Activated CD4-positive, alpha-beta T cell treated with anti-CD3 and anti-CD28 coated beads for 4 hours (primary cell): ENCODE results near the gene WNT6.

Experiments used
- DNase-seq, 2 donors: peaks; one replicate each; pipeline ENCODE4 v3.0.0-alpha.2; 2020

The WNT6 gene

DNA sequence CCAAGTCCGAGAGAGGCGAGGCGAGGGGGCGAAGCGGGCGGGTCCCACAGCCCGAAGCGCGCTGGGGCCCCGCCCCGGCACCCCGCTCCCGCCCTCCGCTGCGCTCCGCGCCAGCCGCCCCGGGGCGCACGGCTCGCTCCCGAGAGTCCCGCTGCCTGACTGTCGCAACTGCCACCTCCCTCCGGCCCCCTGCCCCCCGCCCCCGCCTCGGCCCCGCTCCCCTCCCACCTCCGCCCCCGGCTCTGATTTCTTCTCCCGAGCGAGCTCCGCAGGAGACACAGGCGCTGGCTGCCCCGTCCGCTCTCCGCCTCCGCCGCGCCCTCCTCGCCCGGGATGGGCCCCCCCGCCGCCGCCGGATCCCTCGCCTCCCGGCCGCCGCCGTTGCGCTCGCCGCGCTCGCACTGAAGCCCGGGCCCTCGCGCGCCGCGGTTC lies at the start of gene WNT6:
Gene WNT6, plus strand, starts transcription at position 250 of the 432 bp plus-strand sequence. CDS start 233 bp downstream, outside the sequence.
- DNase-seq = no peak

- no peak for DNase-seq
These were observed 49.3 kb upstream of the WNT6 start for GRCh38 chr2:218810256-218810655.

DNA sequence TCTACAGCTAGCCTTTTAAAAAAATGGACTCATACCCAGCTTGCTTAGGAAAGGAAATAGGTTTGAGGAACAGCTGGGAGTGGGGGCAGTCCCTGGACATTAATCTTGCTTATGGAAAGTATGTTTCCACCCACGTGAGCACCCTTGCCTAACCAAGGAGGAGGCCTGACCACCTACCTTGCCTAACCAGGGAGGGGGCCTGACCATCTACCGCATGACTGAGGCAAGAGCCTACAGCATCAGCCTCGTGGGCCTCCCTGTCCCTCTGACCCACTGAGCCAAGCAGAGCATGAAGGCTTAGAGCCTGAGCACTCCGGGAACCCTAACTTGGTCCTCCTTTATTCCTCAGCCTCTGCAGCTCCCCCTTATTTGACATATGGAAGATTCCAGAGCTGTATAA lies 48.2 kb upstream of the WNT6 start:
- DNase-seq = no peak

DNA sequence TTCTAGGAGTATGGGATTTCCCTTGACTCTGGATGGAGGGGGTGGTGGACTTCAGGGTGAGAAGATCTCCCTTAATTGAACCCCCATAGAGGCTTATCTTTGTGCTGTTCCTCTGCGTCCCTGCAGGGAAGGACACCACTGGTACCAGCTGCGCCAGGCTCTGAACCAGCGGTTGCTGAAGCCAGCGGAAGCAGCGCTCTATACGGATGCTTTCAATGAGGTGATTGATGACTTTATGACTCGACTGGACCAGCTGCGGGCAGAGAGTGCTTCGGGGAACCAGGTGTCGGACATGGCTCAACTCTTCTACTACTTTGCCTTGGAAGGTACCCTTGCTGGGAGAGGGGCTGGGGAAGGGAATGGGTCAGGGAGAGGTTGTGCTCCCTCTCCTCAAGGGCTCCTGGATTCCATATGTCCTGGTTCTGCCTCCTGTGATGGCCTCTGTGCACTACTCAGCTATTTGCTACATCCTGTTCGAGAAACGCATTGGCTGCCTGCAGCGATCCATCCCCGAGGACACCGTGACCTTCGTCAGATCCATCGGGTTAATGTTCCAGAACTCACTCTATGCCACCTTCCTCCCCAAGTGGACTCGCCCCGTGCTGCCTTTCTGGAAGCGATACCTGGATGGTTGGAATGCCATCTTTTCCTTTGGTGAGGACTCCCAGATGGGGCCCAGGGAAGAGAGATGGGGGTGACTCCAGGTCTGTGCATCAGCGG lies 47.3 kb upstream of the WNT6 start:
- DNase-seq = no peak

DNA sequence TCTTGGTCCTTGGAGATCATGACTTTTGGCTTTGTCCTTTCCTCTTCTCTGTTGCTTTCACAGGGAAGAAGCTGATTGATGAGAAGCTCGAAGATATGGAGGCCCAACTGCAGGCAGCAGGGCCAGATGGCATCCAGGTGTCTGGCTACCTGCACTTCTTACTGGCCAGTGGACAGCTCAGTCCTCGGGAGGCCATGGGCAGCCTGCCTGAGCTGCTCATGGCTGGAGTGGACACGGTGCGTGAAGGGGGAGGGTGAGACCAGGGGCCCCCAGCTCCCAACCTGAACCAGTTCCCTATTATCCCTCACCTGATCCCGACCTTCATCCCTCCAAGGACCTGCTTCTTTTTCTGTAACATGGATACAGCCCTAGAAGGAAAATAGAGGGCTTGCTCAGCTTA lies 46.7 kb upstream of the WNT6 start:
- no peak for DNase-seq

GRCh38 chr2:218813771-218814460 lies 45.7 kb upstream of the WNT6 start:
- DNase-seq = no peak

DNA sequence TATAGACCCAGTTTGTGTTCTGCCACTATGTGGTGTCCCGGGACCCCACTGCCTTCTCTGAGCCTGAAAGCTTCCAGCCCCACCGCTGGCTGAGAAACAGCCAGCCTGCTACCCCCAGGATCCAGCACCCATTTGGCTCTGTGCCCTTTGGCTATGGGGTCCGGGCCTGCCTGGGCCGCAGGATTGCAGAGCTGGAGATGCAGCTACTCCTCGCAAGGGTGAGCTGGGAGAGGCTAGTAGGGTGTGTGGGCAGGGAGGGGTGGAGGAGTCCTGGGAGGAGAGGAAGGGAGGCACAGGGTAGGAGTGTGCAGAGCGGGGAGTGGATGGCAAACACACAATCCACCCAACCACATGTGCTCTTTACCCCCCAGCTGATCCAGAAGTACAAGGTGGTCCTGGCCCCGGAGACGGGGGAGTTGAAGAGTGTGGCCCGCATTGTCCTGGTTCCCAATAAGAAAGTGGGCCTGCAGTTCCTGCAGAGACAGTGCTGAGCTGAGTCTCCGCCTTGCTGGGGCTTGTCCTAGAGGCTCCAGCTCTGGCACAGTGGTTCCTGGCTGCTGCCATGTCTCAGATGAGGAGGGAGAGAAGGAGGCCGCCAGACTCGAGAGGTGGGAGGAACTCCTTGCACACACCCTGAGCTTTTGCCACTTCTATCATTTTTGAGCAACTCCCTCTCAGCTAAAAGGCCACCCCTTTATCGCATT lies 44.9 kb upstream of the WNT6 start:
- DNase-seq = no peak

DNA sequence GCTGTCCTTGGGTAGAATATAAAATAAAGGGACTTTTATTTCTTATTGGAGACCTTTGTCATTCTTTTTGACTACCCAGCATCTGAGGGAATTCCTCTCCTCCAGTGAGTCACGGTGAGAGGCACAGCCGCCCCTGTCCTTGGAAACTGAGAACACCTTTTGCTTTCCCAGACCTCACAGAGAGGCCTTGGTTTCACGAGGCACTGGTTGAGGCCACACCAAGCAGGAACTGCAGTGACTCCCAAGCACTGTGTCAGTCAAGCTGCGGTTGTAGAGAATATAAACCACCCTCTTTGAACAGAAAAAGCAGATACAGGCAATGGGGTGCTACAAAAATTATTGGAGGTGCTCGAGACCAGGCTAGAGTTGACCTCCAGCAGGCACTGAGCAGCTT lies 44.4 kb upstream of the WNT6 start:
- DNase-seq = no peak

GRCh38 chr2:218815649-218816048 lies 44.0 kb upstream of the WNT6 start:
- DNase-seq = no peak

- no peak for DNase-seq
These were observed 43.0 kb upstream of the WNT6 start for GRCh38 chr2:218816561-218817011.

DNA sequence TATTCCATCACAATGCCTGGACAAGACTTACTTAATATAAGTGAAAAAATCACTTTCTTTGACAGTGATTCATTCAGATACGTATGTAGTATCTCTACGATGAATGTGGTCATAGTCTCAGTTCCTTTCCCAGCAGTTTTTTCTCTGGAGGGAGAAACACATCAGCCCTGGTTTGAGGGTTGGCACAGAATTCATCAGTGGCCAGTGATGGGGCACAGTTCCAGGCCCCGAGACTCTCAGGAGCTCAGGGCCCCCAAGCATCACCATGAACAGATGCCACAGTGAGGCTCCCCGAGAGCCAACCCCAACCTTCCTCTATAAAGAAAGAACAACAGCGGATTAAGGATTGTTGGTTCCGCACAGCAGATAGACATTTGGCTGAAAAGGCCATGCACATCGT lies 40.5 kb upstream of the WNT6 start:
- DNase-seq = no peak

DNA sequence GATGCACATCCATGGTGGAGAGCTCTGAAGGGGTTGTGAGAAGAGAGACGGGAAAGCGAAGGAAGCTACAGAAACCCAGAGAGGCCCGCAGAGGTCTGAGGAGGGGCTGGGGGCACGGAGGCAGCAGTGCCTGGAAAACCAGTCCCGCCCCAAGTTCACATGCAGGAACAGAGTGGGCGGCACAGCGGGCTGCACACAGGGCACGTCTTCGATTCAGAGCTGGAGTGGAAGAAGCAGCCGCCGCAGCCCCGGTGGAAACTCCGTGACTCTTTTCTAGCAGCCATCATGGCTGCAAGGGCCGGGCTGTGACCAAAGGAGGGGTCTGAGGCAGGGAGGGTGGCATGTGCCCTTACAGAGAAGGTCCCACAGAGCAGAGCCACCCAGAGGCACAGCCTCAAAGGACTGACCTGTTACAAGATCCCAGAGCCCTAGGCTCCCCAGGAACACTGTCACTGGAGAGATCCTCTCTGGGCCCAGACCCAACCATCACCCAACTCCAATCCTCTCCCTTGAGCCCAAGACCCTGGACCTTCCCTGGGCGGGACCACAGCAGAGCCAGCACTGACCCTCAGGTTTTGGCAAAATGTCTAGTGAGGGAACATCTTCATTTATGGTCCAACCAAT lies 38.7 kb upstream of the WNT6 start:
- no peak for DNase-seq

GRCh38 chr2:218821605-218822211 lies 37.9 kb upstream of the WNT6 start:
- no peak for DNase-seq

DNA sequence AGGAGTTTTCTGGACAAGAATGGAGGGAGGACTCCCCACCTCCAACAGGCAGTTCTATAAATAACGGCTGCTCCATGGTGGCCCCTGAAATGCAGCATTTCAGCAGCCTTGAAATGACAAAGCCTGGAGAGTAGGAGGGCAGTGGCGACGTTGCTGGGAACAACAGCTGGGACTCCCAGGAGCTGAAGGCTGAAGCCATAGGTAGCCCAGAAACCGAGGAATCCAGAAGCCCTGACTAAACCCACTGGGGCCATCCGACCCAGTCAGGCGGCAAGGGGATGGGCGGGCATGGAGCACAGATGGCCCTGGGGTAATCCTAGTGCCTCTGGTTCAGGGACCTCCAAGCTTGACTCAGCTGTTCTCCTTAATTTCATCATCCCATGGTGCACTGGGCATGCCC lies 37.0 kb upstream of the WNT6 start:
- no peak for DNase-seq

GRCh38 chr2:218823196-218823855 lies 36.3 kb upstream of the WNT6 start:
- no peak for DNase-seq

- DNase-seq = no peak
These were observed 35.6 kb upstream of the WNT6 start for GRCh38 chr2:218824004-218824403.

GRCh38 chr2:218826791-218827190 lies 32.8 kb upstream of the WNT6 start:
- no peak for DNase-seq

- DNase-seq = no peak
These were observed 31.7 kb upstream of the WNT6 start for GRCh38 chr2:218827701-218828476.

GRCh38 chr2:218828477-218828778 lies 31.2 kb upstream of the WNT6 start:
- no peak for DNase-seq

DNA sequence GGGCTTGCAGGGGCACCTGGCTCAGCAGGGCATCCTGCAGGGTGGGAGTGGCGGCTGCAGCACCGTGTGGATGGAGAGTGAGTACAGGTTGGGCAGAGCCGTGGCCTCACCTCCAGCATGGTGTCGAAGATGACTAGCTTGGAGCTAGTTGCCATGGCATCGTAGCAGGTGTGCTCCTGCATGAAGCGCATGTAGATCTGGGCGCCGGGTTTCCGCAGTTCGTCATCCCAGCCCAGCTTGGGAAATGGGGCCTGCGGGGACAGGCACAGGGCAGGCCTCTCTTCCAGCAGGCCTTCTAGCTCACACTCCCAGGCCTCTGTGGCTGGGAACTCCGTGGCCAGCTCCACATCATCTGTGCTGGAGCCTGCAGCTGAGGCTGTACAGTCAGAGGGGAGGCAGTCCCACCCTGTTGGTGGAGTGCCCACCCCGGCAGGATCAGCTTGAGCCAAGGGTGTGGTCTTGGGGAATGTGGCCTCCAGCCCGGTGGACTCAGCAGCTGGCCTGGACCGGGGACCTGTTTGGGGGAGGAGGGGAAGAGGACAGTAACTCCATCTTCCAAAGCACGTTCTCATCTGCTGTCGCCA lies 29.6 kb upstream of the WNT6 start:
- DNase-seq = no peak

- DNase-seq = no peak
These were observed 28.9 kb upstream of the WNT6 start for GRCh38 chr2:218830526-218831306.
